GM19328 (cell line): Measurements from ENCODE around the gene PMPCB.
A peak's percentile ranks its signal among the peaks of the same experiment; 100 is the strongest.

Experiments
- ATAC-seq: cut with Tn5 transposase; IDR thresholded peaks from one replicate; pipeline ENCODE4 v1.9.1; 2021; ENCODE audit warnings: mild to moderate bottlenecking, moderate library complexity; ENCODE audit not compliant: unreplicated experiment

PMPCB gene

DNA sequence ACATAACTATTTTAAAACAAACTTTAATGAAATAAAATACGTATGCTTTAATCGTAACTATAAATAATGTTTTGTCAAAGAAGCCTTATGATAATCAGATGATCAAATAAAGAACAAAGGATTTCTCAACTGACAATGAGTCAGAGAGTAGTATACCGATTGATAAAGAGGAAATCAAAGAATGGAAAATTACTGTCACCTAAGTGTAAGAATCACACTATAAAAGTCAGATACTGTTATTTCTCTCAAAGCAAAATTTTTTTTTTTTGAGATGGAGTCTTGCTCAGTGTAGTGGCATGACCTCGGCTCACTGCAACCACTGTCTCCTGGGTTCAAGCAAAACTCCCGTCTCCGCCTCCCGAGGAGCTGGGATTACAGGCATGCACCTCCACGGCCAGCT lies 28.5 kb downstream of the PMPCB start:
- no peak for ATAC-seq

DNA sequence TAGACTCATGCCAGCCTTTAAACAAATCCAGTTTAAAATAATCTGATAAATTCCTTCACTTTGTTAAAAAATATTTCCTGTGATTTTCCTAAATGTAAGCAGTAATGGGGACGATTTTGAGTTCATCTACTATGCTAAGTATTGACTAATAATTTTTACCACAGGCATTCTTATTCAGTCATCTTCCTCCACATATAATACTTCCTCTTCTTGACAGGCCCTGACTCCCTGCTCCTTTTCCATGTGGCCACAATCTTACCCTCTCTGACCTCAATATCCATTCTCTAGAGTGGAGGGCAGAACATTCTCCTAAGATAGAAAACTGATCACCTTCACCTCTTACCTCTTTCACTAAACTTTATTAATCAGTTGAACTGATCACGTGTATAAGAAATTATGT lies 39.5 kb downstream of the PMPCB start:
- ATAC-seq = no peak

DNA sequence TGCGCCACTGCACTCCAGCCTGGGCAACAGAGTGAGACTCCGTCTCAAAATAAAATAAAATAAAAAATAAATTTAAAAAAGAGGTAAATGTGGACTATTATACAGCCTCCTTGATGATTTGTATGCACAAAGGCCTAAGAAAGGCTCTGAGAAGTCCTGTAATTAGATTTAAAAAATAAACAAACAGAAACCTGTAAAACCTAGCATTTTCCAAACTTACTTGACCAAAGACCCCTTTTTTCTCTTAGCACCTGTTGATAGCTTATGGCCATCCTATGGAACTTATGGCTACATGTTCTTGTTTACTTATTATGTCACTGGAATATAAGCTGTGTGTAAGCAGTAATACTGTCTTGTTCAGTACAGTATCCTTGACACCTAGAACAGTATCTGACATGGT lies 41.6 kb downstream of the PMPCB start:
- no peak for ATAC-seq

DNA sequence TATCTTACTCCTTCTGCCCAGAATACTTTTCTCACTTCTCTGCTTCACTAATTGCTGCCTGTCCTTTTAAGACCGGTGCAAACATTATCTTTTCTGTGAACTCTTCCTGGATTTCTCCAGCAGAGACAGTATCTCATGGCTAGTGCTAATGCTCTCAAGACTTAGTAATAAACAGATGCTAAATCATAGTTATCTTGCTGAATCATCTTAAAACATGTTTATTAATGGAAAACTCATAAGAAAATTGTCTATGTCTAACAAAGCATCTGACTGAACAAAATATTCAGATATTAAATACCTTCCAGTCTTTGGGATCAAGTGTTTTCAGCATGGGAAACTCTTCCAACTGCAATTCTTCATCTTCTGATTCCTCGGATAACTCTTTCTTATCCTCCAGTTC lies 44.2 kb downstream of the PMPCB start:
- no peak for ATAC-seq

DNA sequence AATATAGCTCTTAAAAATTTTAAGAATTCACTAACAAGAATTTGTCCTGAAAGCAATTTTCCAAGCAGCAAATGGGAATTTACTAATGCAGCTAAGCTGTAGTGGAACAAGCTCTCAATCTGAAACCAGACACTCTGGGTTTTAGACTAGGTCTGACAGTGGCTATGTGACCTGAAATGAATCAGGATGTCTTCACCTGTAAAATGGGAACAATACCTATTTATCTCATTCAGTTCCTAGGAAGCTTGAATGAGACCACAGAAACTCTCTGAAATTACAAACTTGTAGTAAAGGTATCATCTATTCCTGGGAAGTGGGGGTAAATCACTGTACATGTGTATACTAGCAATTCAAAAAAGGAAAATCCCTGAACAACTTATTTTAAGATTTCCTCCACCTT lies 46.1 kb downstream of the PMPCB start:
- ATAC-seq = no peak

DNA sequence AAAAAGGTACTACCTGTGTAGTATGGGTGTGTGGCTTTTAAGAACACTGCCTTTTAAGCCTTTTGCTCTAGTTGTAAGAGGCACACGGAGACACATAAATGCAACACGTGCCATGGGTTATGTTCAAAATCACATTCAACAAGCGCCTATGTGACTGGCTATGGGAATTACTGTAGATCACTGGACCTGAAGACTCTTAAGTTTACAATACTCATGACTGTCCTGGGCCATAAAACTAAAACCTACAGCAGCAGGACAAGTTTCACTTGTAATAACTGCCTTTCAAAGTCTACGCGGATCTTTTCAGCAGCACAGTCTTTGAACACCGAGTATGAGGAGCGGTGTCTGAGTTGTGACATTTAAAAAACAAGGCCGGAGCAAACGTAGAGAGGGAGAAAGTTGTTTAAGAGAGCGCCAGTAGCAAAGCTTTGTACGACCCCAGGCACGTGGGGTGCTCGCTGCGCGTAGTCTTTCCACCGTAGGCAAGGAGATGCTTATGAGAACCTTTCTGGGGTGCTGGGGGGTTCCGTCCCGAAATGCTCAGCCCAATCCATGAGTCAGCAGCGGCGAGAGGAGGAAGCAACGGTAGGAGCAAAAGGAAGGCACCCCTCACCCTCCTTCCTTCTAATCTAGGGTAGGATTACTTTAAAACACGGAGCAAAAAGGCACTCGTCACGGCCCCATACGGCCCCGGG lies 46.7 kb downstream of the PMPCB start:
- ATAC-seq = no peak

DNA sequence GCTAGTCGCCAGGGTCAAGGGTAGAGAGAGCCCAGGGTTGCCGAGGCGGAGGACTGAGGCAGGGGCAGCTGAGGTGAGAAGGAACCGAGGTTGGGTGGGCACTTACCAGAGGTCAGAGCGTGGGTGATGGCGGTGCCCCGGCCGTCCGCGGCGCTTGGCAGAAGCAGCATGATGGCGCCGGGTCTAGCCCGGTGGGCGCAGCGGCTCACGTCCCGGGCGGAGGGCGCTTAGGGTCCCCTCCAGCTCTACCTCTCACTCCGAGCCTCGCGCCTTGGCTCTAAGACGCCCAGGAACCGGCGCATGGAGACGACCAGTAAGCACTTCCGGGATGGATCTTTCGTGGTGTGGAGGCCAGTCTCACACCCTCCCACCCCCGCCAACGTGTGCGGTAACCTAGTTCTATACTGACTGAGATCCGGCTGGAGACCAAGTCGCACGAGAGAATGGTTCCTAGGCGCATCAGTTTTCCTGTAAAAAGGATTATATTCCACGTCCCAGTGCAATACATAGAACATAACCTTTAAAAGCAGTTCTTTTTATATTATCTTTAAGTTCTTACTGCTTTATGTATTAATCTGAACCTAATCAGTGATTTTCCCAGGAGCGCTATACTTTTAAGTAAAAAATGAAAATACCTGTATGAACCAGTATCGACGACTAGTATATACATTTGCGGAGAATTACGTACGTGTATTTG lies 47.4 kb downstream of the PMPCB start, which contains the start of gene DNAJC2:
Gene DNAJC2 (minus strand): TSS at position 315 of the 697 bp plus-strand sequence. CDS start 145 bp downstream, at position 170.
- peak; percentile 77 for ATAC-seq

DNA sequence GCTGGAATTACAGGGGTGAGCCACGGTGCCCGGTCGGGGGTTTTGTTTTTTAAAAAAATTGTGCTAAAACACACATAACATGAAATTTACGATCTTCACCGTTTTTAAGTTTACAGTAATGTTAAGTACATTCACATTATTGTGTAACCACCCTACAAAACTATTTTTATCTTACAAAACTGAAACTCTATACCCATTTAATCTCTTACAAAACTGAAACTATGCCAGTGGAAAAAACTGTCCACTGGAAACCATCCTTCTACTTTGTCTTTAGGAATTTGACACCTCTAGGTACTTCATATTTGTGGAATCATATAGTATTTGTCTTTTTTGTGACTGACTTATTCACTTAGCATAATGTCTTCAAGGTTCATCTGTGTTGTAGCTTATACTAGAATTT lies 49.2 kb downstream of the PMPCB start:
- ATAC-seq = no peak

DNA sequence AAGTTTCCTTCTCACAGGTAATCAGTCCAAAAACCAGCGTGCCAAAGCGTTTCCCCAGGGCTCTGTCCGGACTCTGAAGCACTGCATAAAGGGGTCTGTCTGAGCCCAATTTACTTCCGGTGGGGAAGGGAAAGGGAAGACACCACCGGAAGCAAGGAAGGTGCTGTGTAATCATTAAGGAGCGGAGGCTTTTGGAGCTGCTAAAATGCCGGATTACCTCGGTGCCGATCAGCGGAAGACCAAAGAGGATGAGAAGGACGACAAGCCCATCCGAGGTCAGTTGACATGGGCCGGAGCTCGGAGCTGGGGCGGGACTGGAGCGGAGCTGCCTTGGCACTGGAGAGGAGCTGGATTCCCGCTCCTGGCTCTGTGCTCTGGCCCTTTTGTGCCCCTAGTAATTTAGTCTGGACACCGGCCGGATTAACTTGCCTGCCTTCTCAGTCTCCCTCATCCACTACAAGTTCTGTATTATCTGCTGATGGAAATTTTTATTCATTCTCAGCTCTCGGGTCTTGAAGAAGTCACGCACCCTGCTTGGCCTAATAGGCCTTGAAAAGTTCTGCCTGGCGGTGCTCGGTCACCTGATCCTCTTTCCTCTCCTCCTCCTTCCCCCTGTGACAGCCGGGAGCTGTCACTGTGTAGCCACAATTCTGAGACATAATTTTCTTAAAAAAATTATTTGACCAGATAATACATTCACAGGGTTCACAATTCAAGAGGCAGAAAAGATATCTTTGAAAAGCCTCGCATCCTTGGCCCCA lies 50.5 kb downstream of the PMPCB start, which contains the start of gene PSMC2:
Gene PSMC2 (plus strand): TSS at position 137 of the 761 bp plus-strand sequence. CDS start 69 bp downstream, at position 206.
- ATAC-seq = peak; percentile 54

DNA sequence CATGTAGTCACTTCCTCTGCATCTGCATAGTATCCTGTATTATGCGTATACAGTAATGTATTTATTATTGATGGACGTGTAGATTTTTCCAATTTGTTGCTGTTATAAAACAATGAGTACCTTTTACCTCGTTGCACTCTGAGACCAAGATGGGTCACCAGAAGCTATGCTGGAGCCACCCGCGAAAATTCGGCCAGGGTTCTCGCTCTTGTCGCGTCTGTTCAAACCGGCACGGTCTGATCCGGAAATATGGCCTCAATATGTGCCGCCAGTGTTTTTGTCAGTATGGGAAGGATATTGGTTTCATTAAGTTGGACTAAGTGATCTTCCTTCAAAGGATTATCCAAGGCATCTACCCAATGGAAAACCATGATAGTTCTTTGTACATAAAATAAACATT lies 51.2 kb downstream of the PMPCB start:
- ATAC-seq = no peak

DNA sequence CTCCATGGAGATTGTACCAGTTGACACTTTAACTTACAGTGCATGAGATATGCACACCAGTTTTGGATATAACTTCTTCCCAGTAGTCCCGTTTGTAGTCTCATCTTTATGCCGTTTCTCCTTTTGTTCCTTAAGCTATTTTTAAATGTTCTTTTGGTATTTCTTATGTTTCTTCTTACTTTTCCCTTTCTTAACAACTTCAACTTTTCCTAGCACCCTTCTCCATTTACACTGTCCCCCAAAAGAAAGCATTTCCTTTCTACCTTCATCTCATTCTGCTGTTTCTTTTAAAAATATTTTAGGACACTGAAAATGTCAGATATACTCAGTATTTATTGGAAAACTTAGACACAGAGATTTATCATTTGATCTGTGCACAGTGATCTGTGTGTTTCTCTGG lies 51.7 kb downstream of the PMPCB start:
- no peak for ATAC-seq

DNA sequence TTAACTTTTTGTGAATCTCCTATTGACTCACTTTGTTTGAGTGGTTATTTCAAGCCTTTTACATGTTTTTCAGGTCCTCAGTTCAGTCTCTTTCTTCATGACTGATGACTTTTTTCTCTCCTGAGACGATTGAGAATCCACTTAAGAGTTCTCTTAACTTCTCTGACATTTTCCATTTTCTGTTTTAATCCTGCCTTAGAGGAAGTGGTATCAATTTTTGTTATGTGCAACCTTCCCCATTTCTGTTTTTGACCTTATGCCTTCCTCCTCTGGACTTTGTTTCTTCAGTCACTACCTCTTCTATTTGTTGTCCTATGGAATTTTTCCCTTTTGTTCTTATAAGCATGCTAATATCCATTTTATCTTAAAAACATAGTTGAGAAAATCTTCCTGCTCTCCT lies 52.6 kb downstream of the PMPCB start:
- no peak for ATAC-seq
